ENCODE results near the gene DNASE2B.

- no peak for TF ChIP-seq POLR2AphosphoS5 (IDR thresholded peaks at IDR 0.05; ENCODE audit: low read depth, low read length)
- TF ChIP-seq SIN3A (IDR thresholded peaks at IDR 0.05; ENCODE audit: borderline replicate concordance, insufficient read depth, low read length): no peak
- TF ChIP-seq TAF1 (IDR thresholded peaks at IDR 0.05; ENCODE audit: borderline replicate concordance, insufficient read depth, low read length): no peak
- TF ChIP-seq REST (IDR thresholded peaks at IDR 0.05; ENCODE audit: insufficient read depth in 1 of 2, low read depth in 2 of 2, low read length in 2 of 2): no peak
- TF ChIP-seq FOXP2 (optimal IDR thresholded peaks at IDR 0.05; ENCODE audit: borderline replicate concordance, extremely low read depth, extremely low read length, insufficient read depth): no peak
Measured at GRCh38 chr1:84373436-84374141, 24.7 kb upstream of the DNASE2B start.
